Mammary epithelial cell (primary cell): ENCODE data around the gene KRTAP21-2.

Source experiments
- CTCF ChIP-seq, 2 donors: IDR thresholded peaks in 1 of 2; conservative IDR thresholded peaks in 1 of 2; 2 replicates each; pipeline ENCODE4 v1.5.1; 2011 to 2012; ENCODE audit warnings: inconsistent platforms in 2 of 2, low read length in 2 of 2, mild to moderate bottlenecking in 2 of 2, control low read depth in 1 of 2, low read depth in 1 of 2; ENCODE audit not compliant: insufficient read depth in 1 of 2; ENCODE audit errors: extremely low read depth in 1 of 2
- EZH2 ChIP-seq: IDR thresholded peaks from 2 replicates; pipeline ENCODE4 v1.6.1; 2012; ENCODE audit warnings: low read length, inconsistent platforms, borderline replicate concordance

GRCh38 chr21:30758306-30758705 lies 11.2 kb upstream of the KRTAP21-2 start:
- TF ChIP-seq CTCF (conservative IDR thresholded peaks at IDR 0.05 in 1 of 2, IDR thresholded peaks at IDR 0.05 in 1 of 2; ENCODE audit: extremely low read depth in 1 of 2, insufficient read depth in 1 of 2, low read depth in 1 of 2, low read length in 2 of 2) (no peak), EZH2 (no peak)
